HuH-7.5 (cell line): ENCODE data around the gene MCHR2.

Experiments used
- DNase-seq: peaks from one replicate; pipeline ENCODE4 v3.0.0; 2011; ENCODE audit warnings: low spot score

Gene MCHR2

DNA sequence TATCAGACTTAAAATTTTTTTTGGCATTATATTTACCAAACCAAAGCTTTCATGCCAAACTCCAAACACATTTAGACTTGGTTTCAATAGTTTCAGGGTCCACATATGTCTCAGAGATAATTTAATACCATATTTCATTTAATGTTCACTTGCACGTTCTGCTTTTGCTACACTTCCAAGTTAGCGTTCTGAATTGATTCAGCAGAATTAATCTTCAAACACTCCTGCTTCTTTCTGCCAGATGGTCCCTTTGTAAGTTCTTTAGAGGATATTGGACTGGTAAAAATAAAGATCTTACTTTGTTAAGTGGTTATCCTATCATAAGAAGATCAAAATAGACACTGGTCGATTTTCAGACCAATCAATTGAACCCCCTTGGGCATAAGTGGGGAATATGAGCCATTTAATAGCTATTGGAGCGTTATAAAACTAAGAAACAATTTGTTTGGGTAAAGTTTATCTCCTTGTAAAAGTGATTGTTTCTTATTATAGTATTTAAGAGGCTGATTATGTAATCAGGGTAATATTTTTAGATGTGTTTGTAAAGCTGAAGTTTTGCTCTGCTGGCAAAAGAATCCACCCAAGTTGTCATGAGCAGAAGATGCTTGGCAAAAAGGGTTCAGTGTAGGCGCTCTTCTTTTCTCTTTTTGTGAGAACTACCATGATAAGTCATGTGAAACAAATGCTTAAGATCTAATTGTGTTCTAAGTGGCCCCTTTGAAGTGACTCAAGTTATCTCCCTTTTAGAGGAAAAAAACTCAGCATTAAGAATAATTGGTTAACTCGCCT, 92.2 kb downstream of the MCHR2 start:
- DNase-seq = no peak

DNA sequence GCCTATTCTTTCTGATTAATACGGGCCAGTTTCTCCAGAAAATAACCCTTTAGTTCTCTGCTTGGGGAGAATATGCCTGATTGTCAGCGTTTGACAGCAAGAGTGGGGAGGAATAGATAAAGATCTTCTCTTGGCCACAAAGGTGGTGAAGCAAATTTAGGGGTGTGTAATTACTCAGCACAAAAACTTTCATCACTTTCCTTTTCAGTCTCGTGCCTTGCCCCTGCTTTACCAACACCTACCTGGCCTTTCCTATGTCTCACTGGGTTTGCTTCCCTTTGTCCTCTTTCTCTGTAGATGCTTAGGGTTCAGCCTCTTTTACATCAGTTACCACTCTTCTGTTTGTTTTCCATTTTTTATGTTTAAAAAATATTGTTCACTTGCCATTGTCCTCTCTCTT, 99.2 kb downstream of the MCHR2 start:
- DNase-seq = no peak

DNA sequence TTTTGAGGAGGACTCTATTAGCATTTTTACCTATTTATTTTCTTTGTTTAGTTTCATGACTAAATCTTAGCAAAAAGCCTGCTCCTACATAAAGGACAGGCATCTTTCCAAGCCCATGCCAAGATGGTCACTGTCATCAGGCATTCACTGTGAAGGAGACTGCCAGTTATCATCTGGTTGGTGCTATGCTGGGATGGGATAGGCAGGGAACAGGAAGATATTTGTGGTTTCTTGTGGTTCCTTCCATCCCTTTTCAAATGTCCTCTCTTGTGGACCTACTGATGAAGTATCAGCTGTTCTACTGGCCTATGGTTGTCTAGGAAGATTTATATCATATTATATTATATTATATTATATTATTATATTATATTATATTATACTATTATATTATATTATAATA, 107.0 kb downstream of the MCHR2 start:
- no peak for DNase-seq

DNA sequence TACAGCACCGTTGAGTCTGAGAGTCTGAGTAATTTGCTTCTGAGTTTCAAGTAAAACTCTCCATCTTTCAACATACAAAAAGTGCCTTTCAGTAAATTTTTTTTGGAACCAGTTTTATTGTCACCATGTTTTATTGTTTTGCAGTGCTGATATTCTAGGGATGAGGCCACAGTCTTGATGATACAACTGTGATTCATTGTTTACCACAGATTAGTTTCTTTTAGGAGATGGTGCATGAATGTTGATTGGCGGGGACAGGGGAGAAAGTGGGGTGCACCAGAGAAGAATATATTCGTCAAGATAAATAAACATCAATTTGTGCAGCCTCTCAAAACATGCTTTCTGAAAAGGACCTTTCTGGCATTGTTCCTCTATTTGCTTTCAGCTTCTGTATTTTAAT, 109.0 kb downstream of the MCHR2 start:
- no peak for DNase-seq

DNA sequence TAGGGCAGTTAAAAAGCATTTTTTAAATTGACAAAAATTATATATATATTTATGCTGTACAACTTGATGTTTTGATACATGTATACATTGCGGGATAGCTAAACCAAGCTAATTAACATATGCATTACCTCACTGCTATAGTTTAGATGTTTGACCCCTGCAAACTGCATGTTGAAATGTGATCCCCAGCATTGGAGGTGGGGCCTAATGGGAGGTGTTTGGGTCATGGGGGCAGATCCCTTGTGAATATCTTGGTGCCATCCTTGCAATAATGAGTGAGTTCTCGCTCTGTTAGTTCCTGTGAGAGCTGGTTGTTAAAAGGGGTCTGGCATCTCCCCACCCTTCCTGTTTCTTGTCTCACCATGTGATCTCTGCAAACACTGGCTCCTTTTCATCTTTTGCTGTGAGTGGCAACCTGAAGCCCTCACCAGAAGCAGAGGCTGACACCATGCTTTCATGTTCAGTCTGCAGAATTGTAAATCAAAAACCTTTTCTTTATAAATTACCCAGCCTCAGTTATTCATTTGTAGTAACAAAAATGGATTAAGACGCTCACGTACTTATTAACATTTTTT, 111.8 kb downstream of the MCHR2 start:
- no peak for DNase-seq

DNA sequence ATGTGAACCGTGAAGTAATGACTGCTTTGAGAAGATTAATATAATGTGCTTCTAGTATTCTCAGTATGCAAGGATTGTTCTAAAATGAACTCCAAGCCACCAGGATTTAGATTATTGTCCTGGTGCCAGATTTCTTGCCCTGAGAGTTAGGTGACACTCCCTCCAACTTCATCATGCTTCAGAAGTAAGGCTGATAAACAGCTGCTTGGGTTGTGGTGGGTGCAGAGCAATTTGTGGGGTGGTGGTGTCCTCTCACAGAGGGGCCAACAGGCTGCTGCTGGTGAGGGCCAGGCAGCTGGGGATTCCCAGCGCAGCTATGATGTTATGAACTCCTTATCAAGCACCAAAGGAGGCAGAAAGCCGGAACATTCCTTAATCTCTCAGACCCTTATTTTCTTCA, 114.6 kb downstream of the MCHR2 start:
- no peak for DNase-seq

DNA sequence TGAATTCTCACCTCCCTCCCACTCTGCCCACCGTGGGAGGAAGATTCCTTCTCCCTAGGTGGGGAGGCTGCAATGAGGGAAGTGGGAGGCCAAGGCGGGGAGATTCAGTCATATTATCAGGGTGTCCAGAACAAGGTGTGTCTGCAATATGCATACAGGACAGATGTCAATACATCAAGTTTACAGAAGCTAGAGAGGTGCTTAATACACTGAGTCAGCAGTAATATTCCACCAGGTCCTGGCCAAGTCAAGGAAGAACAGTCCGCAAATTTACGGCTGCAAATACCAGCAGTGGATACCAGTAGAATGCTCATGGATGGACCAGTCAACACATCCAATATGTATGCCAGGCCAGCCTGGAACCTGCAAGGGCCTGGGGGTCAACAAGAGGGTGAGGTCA, 119.0 kb downstream of the MCHR2 start:
- no peak for DNase-seq

DNA sequence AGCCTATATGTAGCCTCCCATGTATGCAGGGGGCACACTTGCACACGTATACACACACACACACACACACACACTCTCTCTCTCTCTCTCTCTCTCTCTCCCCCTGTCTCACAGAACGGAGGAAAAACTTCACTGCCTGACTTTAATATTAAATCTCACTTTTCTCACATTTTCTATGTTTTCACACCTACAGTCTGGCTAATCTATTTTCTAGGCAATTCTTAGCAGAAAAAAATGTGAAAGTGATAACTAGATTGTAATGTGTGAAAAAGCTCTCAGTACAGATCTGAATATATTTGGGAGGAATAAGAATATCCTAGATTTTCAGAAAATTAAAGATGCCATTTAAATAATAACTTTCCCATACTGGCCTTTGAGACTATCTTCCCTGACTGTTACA, 120.9 kb downstream of the MCHR2 start:
- DNase-seq = no peak

DNA sequence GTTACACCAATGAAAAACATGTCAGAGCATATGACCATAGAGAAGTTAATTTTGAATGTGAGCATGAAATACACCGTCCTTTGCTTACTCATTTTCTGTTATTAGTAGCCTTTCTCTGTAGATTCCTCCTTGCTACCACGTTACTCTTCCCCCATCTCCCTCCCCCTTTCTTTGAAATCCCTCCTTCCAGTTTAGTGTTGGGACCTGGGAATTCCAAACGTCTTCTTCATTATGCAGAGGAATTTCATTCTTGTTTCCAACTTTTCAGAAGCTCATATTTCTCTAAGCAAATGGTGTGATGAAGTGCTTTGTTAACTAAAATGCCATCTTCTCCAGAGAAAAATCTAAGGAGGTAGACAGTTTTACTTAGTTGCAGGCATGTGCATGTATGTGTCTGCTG, 122.4 kb downstream of the MCHR2 start:
- DNase-seq = no peak
